Naive thymus-derived CD8-positive, alpha-beta T cell (primary cell): Measurements from ENCODE around the gene ITK. TPM values are rescaled to one million over a fixed set of nuclear protein-coding genes. Genes with fewer than 3 reads are reported as not detected.

Source experiments
- ATAC-seq, 2 donors: fragments of 150-1000 bp; cut with Tn5 transposase in 1 of 2; sonication (Bioruptor Pico), chemical (Tn5 transposase) in 1 of 2; 1 replicate in 1 of 2; 2 replicates in 1 of 2; pipeline ENCODE4 v1.10.0; 2021; ENCODE audit warnings: mild to moderate bottlenecking in 2 of 2, moderate library complexity in 2 of 2
- POLR2A ChIA-PET: fragments of 350-600 bp; sonication (Branson Sonifier 250); formaldehyde crosslinking; loops from one replicate; lab custom pipeline; 2021; ENCODE audit warnings: antibody characterized with exemption; lab: Charles Lee
- DNase-seq, 10 donors: peaks; one replicate each; pipeline versions ENCODE4 v3.0.0 to v3.0.0-alpha.2; 2020 to 2022
- H3K27ac Mint-ChIP-seq, 10 donors: one replicate each; pipeline ENCODE4 v1.8.0; 2020 to 2022; ENCODE audit warnings: mild to moderate bottlenecking in 10 of 10, mixed read lengths in 10 of 10, moderate library complexity in 4 of 10, inconsistent platforms in 1 of 10
- H3K27me3 Mint-ChIP-seq, 5 donors: one replicate each; pipeline ENCODE4 v1.8.0; 2021 to 2022; ENCODE audit warnings: mixed read lengths in 5 of 5
- H3K36me3 Mint-ChIP-seq, 3 donors: one replicate each; pipeline ENCODE4 v1.8.0; 2020 to 2022; ENCODE audit warnings: mixed read lengths in 3 of 3, mild to moderate bottlenecking in 2 of 3, inconsistent platforms in 1 of 3
- H3K4me1 Mint-ChIP-seq, 4 donors: one replicate each; pipeline ENCODE4 v1.8.0; 2021 to 2022; ENCODE audit warnings: mixed read lengths in 4 of 4
- H3K4me3 Mint-ChIP-seq, 10 donors: one replicate each; pipeline ENCODE4 v1.8.0; 2020 to 2022; ENCODE audit warnings: mild to moderate bottlenecking in 10 of 10, mixed read lengths in 10 of 10, moderate library complexity in 6 of 10, inconsistent platforms in 1 of 10
- H3K9me3 Mint-ChIP-seq, 9 donors: one replicate each; pipeline ENCODE4 v1.8.0; 2020 to 2022; ENCODE audit warnings: mixed read lengths in 9 of 9, mild to moderate bottlenecking in 3 of 9, inconsistent platforms in 1 of 9, moderate library complexity in 1 of 9
- polyA plus RNA-seq, 3 donors: library from polyadenylated mRNA; unstranded; fragments of 300-500 nt; fragmentation: Illumina TruSeq; gene quantifications; one replicate each; pipeline ENCODE4 v1.2.3, GENCODE V29; 2021
- total RNA-seq, 8 experiments: library from RNA in 2 of 8; stranded (reverse) in 2 of 8; gene quantifications; one replicate each; pipeline ENCODE4 v1.2.3 and lab custom pipeline; 2021 to 2026

ITK gene
- total and polyA plus RNA-seq, 5 experiments from 2014 or later: 109 to 490 (median 231) TPM

- peak; percentile 16 to 33 for ATAC-seq
- no peaks in the 10 kb centered on the region for H3K9me3 Mint-ChIP-seq
- no peak for DNase-seq
- H3K4me1 Mint-ChIP-seq: peaks cover 44 to 98% (median 92%) of the 10 kb centered on the region in 4 donors
- peak overlapping the region in 8 of 10 donors; percentile 39 to 83 (median 67) for H3K4me3 Mint-ChIP-seq
- peak overlapping the region; percentile 74 to 98 (median 89) for H3K27ac Mint-ChIP-seq
- POLR2A ChIA-PET: interaction anchor here (0.9 to 35.8 kb wide), 4 partner anchors 8 to 71 kb away, joined by 3 to 990 read pairs (median 78); partner anchors contain the start of genes GARIN3, ITK and MED7
- peaks cover 31 to 96% (median 80%) of the 10 kb centered on the region in 3 donors for H3K36me3 Mint-ChIP-seq
- H3K27me3 Mint-ChIP-seq: no peaks in the 10 kb centered on the region
Observed at GRCh38 chr5:157213527-157214243, 33.0 kb downstream of the ITK start.

- Mint-ChIP-seq H3K4me1 (peaks cover 47 to 97% (median 95%) of the 10 kb centered on the region in 4 donors), H3K9me3 (no peaks in the 10 kb centered on the region), H3K4me3 (peak overlapping the region in 7 of 10 donors; percentile 62 to 87 (median 76)), H3K36me3 (peaks cover 31 to 96% (median 79%) of the 10 kb centered on the region in 3 donors), H3K27me3 (no peaks in the 10 kb centered on the region), H3K27ac (peak overlapping the region; percentile 74 to 98 (median 94))
- DNase-seq: no peak
- no peak for ATAC-seq
- POLR2A ChIA-PET: interaction anchor here (1.0 to 35.8 kb wide), 5 partner anchors 9 to 72 kb away, joined by 4 to 990 read pairs (median 31); partner anchors contain the start of genes GARIN3, ITK and MED7
Observed at GRCh38 chr5:157214415-157214814, 33.8 kb downstream of the ITK start.

GRCh38 chr5:157214861-157215513 lies 34.3 kb downstream of the ITK start:
- H3K4me1 Mint-ChIP-seq: peaks cover 52 to 99% (median 97%) of the 10 kb centered on the region in 4 donors
- POLR2A ChIA-PET: interaction anchor here (1.0 to 35.8 kb wide), 8 partner anchors 9 to 72 kb away, joined by 3 to 990 read pairs (median 10); partner anchors contain the start of genes GARIN3, ITK and MED7
- H3K4me3 Mint-ChIP-seq: peak overlapping the region; percentile 47 to 87 (median 73)
- H3K36me3 Mint-ChIP-seq: peaks cover 31 to 96% (median 83%) of the 10 kb centered on the region in 3 donors
- DNase-seq (peak in 3 of 10 donors; percentile 49 to 59 (median 57)), ATAC-seq (peak; percentile 54 to 65)
- no peaks in the 10 kb centered on the region for H3K27me3 Mint-ChIP-seq
- peak overlapping the region; percentile 88 to 98 (median 94) for H3K27ac Mint-ChIP-seq
- no peaks in the 10 kb centered on the region for H3K9me3 Mint-ChIP-seq

- DNase-seq: no peak
- Mint-ChIP-seq H3K4me1 (peaks cover 53 to 98% (median 97%) of the 10 kb centered on the region in 4 donors), H3K27ac (peak overlapping the region; percentile 88 to 98 (median 94)), H3K4me3 (peak overlapping the region; percentile 47 to 87 (median 73)), H3K27me3 (no peaks in the 10 kb centered on the region), H3K36me3 (peaks cover 31 to 98% (median 85%) of the 10 kb centered on the region in 3 donors), H3K9me3 (no peaks in the 10 kb centered on the region)
- POLR2A ChIA-PET: interaction anchor here (1.1 to 35.8 kb wide), 10 partner anchors 10 to 73 kb away, joined by 3 to 990 read pairs (median 10); partner anchors contain the start of genes GARIN3, ITK and MED7
- no peak for ATAC-seq
Observed at GRCh38 chr5:157215514-157216167, 35.0 kb downstream of the ITK start.

- POLR2A ChIA-PET: interaction anchor here (1.1 to 35.8 kb wide), 15 partner anchors 7 to 92 kb away, joined by 3 to 990 read pairs (median 6); partner anchors contain the start of genes GARIN3, ITK and MED7
- peaks cover 31 to 95% (median 77%) of the 10 kb centered on the region in 3 donors for H3K36me3 Mint-ChIP-seq
- H3K4me3 Mint-ChIP-seq: peak overlapping the region; percentile 62 to 82 (median 75)
- H3K27ac Mint-ChIP-seq: peak overlapping the region; percentile 88 to 98 (median 94)
- no peaks in the 10 kb centered on the region for H3K27me3 Mint-ChIP-seq
- DNase-seq: no peak
- ATAC-seq: no peak
- H3K4me1 Mint-ChIP-seq: peaks cover 53 to 95% (median 93%) of the 10 kb centered on the region in 4 donors
- no peaks in the 10 kb centered on the region for H3K9me3 Mint-ChIP-seq
Observed at GRCh38 chr5:157216391-157217142, 35.9 kb downstream of the ITK start.

GRCh38 chr5:157217289-157218024 lies 36.8 kb downstream of the ITK start:
- no peaks in the 10 kb centered on the region for H3K9me3 Mint-ChIP-seq
- no peaks in the 10 kb centered on the region for H3K27me3 Mint-ChIP-seq
- DNase-seq: peak in 7 of 10 donors; percentile 10 to 57 (median 45)
- peak overlapping the region; percentile 61 to 82 (median 75) for H3K4me3 Mint-ChIP-seq
- peaks cover 56 to 95% (median 93%) of the 10 kb centered on the region in 4 donors for H3K4me1 Mint-ChIP-seq
- POLR2A ChIA-PET: interaction anchor here (1.1 to 35.8 kb wide), 16 partner anchors 8 to 91 kb away, joined by 3 to 990 read pairs (median 6); partner anchors contain the start of genes GARIN3, ITK and MED7
- H3K36me3 Mint-ChIP-seq: peaks cover 27 to 95% (median 73%) of the 10 kb centered on the region in 3 donors
- H3K27ac Mint-ChIP-seq: peak overlapping the region; percentile 88 to 98 (median 92)
- ATAC-seq: peak; percentile 35 to 36

- H3K4me1 Mint-ChIP-seq: peaks cover 53 to 88% (median 84%) of the 10 kb centered on the region in 4 donors
- H3K27me3 Mint-ChIP-seq: no peaks in the 10 kb centered on the region
- POLR2A ChIA-PET: interaction anchor here (0.6 to 35.8 kb wide), 6 partner anchors 14 to 255 kb away, joined by 7 to 990 read pairs (median 12); partner anchors contain the start of genes GARIN3 and ITK
- peak overlapping the region; percentile 81 to 98 (median 90) for H3K27ac Mint-ChIP-seq
- H3K9me3 Mint-ChIP-seq: no peaks in the 10 kb centered on the region
- peak overlapping the region in 9 of 10 donors; percentile 27 to 77 (median 46) for H3K4me3 Mint-ChIP-seq
- no peak for DNase-seq
- no peak for ATAC-seq
- H3K36me3 Mint-ChIP-seq: peaks cover 28 to 93% (median 70%) of the 10 kb centered on the region in 3 donors
Observed at GRCh38 chr5:157219491-157220271, 39.0 kb downstream of the ITK start.

- H3K27ac Mint-ChIP-seq: peak overlapping the region; percentile 75 to 98 (median 96)
- peaks cover 20 to 94% (median 68%) of the 10 kb centered on the region in 3 donors for H3K36me3 Mint-ChIP-seq
- H3K9me3 Mint-ChIP-seq: no peaks in the 10 kb centered on the region
- ATAC-seq: peak; percentile 10 to 15
- POLR2A ChIA-PET: interaction anchor here (0.8 to 35.8 kb wide), 7 partner anchors 10 to 73 kb away, joined by 3 to 990 read pairs (median 4); partner anchors contain the start of genes GARIN3 and ITK
- no peak for DNase-seq
- peak overlapping the region; percentile 55 to 88 (median 72) for H3K4me3 Mint-ChIP-seq
- no peaks in the 10 kb centered on the region for H3K27me3 Mint-ChIP-seq
- peaks cover 43 to 87% (median 77%) of the 10 kb centered on the region in 4 donors for H3K4me1 Mint-ChIP-seq
Observed at GRCh38 chr5:157221959-157222358, 41.3 kb downstream of the ITK start.

- Mint-ChIP-seq H3K4me3 (peak overlapping the region; percentile 55 to 88 (median 72)), H3K27me3 (no peaks in the 10 kb centered on the region), H3K36me3 (peaks cover 19 to 92% (median 66%) of the 10 kb centered on the region in 3 donors), H3K9me3 (no peaks in the 10 kb centered on the region), H3K27ac (peak overlapping the region; percentile 75 to 98 (median 96)), H3K4me1 (peaks cover 40 to 86% (median 72%) of the 10 kb centered on the region in 4 donors)
- peak in 8 of 10 donors; percentile 33 to 73 (median 54) for DNase-seq
- POLR2A ChIA-PET: interaction anchor here (0.6 to 35.8 kb wide), 7 partner anchors 11 to 76 kb away, joined by 3 to 990 read pairs (median 4); partner anchors contain the start of genes GARIN3 and ITK
- peak; percentile 68 to 78 for ATAC-seq
Observed at GRCh38 chr5:157222506-157223230, 42.0 kb downstream of the ITK start.
